Measurements from ENCODE around the gene ATP11C.
"Not testable (repeated sequence)": the region's sequence is repeated elsewhere in the genome, so short reads cannot be mapped to it uniquely, and the experiment has no call there.

Gene ATP11C

DNA sequence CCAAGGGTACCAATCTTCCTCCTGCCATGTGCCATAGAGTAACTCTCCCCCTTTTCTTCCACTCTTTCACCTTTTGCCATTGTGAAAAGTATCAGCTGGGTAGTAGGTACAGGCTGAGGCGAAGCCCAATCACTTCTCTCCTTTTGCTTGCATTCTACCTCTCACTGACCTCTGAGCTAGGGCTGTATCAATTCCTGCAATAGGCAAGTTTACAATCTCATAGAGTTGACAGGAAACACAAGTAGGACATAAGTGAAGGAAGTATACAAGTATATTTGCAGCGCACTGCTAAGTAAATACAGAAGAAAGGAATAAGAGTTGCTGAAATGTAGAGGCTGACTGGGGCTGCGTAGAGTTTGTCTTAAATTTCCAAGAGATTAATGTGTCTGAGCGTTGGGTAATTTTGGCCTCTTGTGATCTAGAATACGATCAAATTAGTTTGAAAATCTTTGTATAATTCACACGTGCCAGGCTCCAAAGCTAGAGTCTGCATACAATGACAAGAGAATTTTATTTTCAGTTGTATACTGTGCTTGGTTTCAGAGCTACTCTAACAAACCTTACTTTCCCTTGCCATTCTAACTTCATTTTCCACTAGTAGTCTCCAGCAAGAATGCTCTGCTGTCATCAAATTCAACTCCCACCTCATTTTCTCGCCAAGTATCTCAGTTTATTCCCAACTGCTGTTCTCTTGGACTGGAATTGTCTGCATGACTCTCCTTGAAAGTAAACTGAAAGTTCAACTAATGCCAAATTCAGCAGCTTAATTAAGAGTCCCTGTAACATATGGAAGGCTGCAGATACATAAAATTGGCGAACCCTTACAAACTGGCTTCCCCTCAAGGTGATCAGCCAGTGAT lies 90.3 kb downstream of the ATP11C start:
- DNase-seq (ENCODE audit: low spot score) = no peak
- Histone ChIP-seq H3K27ac (no peak overlapping the region), H3K4me3 (no peak overlapping the region)
- TF ChIP-seq, protein P1, sequence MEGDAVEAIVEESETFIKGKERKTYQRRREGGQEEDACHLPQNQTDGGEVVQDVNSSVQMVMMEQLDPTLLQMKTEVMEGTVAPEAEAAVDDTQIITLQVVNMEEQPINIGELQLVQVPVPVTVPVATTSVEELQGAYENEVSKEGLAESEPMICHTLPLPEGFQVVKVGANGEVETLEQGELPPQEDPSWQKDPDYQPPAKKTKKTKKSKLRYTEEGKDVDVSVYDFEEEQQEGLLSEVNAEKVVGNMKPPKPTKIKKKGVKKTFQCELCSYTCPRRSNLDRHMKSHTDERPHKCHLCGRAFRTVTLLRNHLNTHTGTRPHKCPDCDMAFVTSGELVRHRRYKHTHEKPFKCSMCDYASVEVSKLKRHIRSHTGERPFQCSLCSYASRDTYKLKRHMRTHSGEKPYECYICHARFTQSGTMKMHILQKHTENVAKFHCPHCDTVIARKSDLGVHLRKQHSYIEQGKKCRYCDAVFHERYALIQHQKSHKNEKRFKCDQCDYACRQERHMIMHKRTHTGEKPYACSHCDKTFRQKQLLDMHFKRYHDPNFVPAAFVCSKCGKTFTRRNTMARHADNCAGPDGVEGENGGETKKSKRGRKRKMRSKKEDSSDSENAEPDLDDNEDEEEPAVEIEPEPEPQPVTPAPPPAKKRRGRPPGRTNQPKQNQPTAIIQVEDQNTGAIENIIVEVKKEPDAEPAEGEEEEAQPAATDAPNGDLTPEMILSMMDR (IDR thresholded peaks at IDR 0.05) = no peak

DNA sequence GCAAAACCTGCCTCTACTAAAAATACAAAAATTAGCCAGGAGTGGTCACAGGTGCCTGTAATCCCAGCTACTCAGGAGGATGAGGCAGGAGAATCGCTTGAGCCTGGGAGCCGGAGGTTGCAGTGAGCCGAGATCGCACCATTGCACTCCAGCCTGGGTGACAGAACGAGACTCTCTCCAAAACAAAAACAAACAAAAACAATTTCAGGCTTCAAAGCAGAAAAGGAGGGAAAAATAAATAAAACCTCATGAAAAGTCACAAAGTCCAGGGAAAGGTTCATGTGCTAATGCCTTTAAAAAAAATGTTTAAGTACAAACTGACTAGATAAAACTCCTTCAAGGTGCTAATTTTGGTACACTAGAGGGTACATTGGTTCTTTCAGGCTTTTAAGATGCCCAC lies 96.5 kb downstream of the ATP11C start:
- H3K4me3 ChIP-seq; H3K27ac ChIP-seq; DNase-seq (ENCODE audit: low spot score): not testable (repeated sequence)

DNA sequence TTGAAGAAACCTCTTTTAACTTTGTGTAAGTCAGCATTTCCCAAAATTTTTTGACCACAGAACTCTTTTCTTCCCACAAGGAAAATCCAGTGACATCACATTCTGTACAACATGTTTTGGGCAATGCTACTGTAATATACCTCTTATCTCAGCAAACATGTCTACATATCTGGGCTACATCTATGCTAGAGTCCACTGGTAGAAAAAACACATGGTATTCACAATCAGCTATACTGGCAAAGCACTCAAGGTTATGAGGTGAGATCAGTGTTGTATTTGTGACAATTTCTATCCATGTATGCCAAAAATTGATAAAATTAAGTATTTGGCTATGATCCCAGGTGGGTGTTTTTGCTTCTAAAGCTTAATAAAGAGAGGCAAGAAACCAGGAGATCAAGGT lies 98.0 kb downstream of the ATP11C start:
- no peak for DNase-seq (ENCODE audit: low spot score)
- TF ChIP-seq, protein P1 (IDR thresholded peaks at IDR 0.05) = no peak
- Histone ChIP-seq H3K27ac (no peak overlapping the region), H3K4me3 (no peak overlapping the region)

DNA sequence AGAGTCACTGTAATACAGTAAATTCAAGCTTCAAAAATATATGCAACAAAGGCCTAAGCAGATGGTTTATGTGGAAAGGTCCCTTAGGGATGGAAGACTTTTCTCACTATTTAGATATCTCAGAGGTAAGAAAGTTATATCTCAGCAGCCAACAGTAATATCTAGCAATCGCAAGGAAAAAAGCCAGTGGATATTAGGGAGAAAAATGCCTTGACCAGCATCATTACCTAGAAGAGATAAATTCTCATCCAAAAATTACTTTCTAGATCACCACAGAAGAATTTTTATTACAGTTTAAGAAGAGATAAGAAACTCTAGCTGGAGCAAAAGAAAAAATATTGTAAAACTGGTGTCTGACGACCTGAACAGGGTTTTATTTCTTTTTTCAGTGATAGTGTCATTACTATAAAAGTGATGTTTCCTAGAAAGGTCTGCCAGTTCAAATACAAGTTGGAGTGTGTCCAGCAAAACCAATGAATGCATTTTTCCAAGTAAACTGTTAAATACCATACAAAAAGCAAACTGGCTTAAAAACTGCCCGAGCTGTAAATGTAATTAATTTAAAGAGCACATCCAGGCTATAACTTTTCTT lies 100.0 kb downstream of the ATP11C start:
- TF ChIP-seq, protein P1 (IDR thresholded peaks at IDR 0.05) = no peak
- no peak overlapping the region for H3K27ac ChIP-seq
- no peak for DNase-seq (ENCODE audit: low spot score)
- H3K4me3 ChIP-seq = no peak overlapping the region

DNA sequence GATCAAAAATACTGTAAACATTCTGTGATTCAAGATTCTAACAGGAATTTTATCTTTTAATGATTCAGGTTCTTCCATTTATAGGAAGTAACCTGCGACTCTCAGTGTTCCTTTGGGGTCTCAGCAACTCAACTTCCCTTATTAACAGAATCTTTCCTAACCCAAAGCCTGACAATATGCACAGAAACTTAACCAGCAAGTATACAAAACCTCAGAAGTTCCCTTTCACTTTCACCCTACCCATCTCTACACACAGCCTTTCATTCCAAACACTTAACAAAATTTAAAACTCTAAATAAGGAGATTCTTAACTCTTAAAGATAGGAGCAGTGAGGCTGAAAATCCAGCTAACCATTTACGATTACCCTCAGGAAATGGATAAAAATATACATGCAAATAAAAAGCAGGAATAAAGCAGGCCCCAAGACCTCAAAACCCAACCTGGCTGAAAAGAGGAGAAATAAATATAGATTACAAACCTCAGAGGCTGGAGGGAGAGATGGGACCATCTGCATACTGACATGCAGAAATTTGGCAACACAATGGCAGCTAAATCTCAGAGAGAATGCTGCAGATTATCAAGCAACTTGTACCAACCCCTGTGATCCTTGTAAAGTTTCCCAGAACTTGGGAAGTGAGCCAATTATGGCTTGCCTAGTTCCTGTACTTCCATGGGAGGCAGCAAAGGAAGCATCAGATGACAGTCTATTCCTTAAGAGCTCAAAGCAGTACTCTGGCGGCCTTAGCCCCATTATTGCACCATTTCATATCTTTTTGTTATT lies 101.0 kb downstream of the ATP11C start:
- DNase-seq (ENCODE audit: low spot score) = no peak
- no peak overlapping the region for H3K4me3 ChIP-seq
- H3K27ac ChIP-seq = peak overlapping the region in 1 of 2 donors; percentile 35
- TF ChIP-seq, protein P1 (IDR thresholded peaks at IDR 0.05) = no peak

DNA sequence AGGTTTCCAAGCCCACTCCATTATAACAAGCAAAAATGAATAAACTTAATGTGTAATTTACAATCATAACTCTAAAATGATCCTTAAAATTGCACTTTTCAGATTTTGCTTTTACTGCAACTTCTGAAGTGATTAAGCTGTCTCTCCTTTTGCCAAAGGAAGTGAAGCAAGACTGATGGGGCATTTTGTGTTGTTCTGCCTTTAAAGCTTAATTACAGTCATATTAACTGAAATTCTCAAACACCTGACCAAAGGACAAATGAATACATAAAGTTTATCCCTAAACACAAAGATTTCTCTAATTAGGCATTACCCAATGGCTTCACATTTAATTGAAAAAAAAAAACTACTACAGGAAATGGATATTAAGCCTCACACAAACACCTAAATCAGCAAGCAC lies 101.8 kb downstream of the ATP11C start:
- TF ChIP-seq, protein P1 (IDR thresholded peaks at IDR 0.05) = no peak
- Histone ChIP-seq H3K4me3 (no peak overlapping the region), H3K27ac (peak overlapping the region in 1 of 2 donors; percentile 35)
- no peak for DNase-seq (ENCODE audit: low spot score)

DNA sequence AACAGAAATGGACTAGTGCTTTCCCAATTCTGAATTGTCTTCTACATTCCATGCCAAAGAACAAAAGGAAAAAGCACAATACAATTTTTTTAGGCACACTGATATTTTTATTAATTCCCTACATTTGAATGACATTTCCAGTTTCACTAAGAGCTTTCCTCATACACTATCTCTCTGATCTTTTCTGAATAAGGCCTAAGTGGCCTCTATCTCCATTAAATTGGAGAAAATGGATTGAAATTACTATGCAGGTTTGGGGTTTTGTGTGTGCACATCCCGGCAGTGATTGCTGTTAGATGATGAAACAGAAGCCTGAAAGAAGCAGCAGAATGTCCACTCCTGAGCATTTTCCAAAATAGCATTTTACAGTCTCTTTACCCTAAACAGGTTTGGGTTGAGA lies 104.0 kb downstream of the ATP11C start:
- Histone ChIP-seq H3K27ac (no peak overlapping the region), H3K4me3 (no peak overlapping the region)
- no peak for DNase-seq (ENCODE audit: low spot score)
- TF ChIP-seq, protein P1 (IDR thresholded peaks at IDR 0.05) = no peak

Data from coronary artery (tissue), 2 donors.